K562 (cell line): Measurements from ENCODE around the gene THEM5. TPM values are rescaled to one million over a fixed set of nuclear protein-coding genes. Genes with fewer than 3 reads are reported as not detected.

Experiments used
- ATAC-seq: fragments of 200-7000 bp; cut with Tn5 transposase; 3 replicates; pipeline ENCODE4 v1.9.1; 2020; ENCODE audit warnings: moderate library complexity
- BruUV-seq: library from RNA; stranded (reverse); fragments of 400-500 nt; replicated peaks from 2 replicates; lab custom pipeline; 2021; lab: Mats Ljungman, UMichigan
- CTCF ChIA-PET: fragments of 300-600 bp; formaldehyde crosslinking; extraction: SDS; loops from one replicate; lab custom pipeline; 2021; ENCODE audit warnings: low intra/inter-chr PET ratio; lab: Yijun Ruan, JAX
- POLR2A ChIA-PET: fragments of 300-600, 350-650 bp; sonication (Branson Sonifier 250); formaldehyde crosslinking; extraction: SDS; loops from one replicate; lab custom pipeline; 2021; ENCODE audit warnings: antibody characterized with exemption, inconsistent platforms; lab: Yijun Ruan, JAX
- DNase-seq, 4 experiments: peaks; one replicate each; pipeline versions ENCODE4 v3.0.0 to v3.0.0-alpha.2; 2011 to 2018; ENCODE audit warnings: low spot score in 3 of 4, mixed read lengths in 3 of 4; ENCODE audit errors: extremely low read depth in 1 of 4
- FAIRE-seq: peaks from 2 replicates; lab custom pipeline; 2011; peaks lifted over from hg19 to GRCh38; lab: Jason Lieb, UNC
- H2AFZ ChIP-seq: 2 replicates; pipeline ENCODE4 v1.6.0; 2011; ENCODE audit warnings: low read depth, low read length, control low read depth, inconsistent platforms
- H3K27ac ChIP-seq: fragments of 200-600 bp; 3 replicates; pipeline ENCODE4 v1.8.0; 2011; ENCODE audit warnings: low read depth, mild to moderate bottlenecking, control low read depth, inconsistent platforms, low read length, moderate library complexity, mixed read lengths; ENCODE audit errors: extremely low read depth
- H3K27me3 ChIP-seq, 2 experiments: fragments of 300-600 bp in 1 of 2; 2 replicates in 1 of 2; 3 replicates in 1 of 2; pipeline versions ENCODE4 v1.6.0 to v1.8.0; 2011; ENCODE audit warnings: inconsistent platforms in 2 of 2, low read length in 2 of 2, mild to moderate bottlenecking in 1 of 2, mixed read lengths in 1 of 2, moderate library complexity in 1 of 2; ENCODE audit not compliant: control insufficient read depth in 2 of 2, insufficient read depth in 2 of 2
- H3K36me3 ChIP-seq: fragments of 300-600 bp; 3 replicates; pipeline ENCODE4 v1.8.0; 2011; ENCODE audit warnings: mild to moderate bottlenecking, low read length, inconsistent platforms; ENCODE audit not compliant: control insufficient read depth, insufficient read depth
- H3K4me1 ChIP-seq, 2 experiments: fragments of 200-600 bp in 1 of 2; replicated peaks in 1 of 2; 2 replicates in 1 of 2; 3 replicates in 1 of 2; pipeline versions ENCODE4 v1.5.1 to v1.8.0; 2011; ENCODE audit warnings: inconsistent platforms in 2 of 2, low read length in 2 of 2, mild to moderate bottlenecking in 1 of 2, mixed read lengths in 1 of 2, moderate library complexity in 1 of 2; ENCODE audit not compliant: control insufficient read depth in 2 of 2, insufficient read depth in 2 of 2
- H3K4me2 ChIP-seq: 2 replicates; pipeline ENCODE4 v1.6.1; 2011; ENCODE audit warnings: low read length, control low read depth, inconsistent platforms, mixed read lengths; ENCODE audit not compliant: insufficient read depth
- H3K4me3 ChIP-seq: fragments of 200-600 bp; sonication (generic), shearing (Covaris generic); 2 replicates; pipeline ENCODE4 v1.5.1; 2016; ENCODE audit warnings: control low read depth, inconsistent platforms
- H3K79me2 ChIP-seq: fragments of 200-600 bp; 3 replicates; pipeline ENCODE4 v1.8.0; 2011; ENCODE audit warnings: low read length, inconsistent platforms; ENCODE audit not compliant: control insufficient read depth, insufficient read depth
- H3K9ac ChIP-seq, 2 experiments: 2 replicates each; pipeline versions ENCODE4 v1.6.0 to v1.6.1; 2011; ENCODE audit warnings: low read depth in 2 of 2, low read length in 2 of 2, control low read depth in 1 of 2, inconsistent platforms in 1 of 2, mild to moderate bottlenecking in 1 of 2, mixed read lengths in 1 of 2; ENCODE audit not compliant: insufficient read depth in 1 of 2
- H3K9me1 ChIP-seq: one replicate; pipeline ENCODE4 v1.6.0; 2011; ENCODE audit warnings: inconsistent platforms, mild to moderate bottlenecking, low read length, moderate library complexity; ENCODE audit not compliant: control insufficient read depth, insufficient read depth
- H3K9me3 ChIP-seq: replicated peaks from 2 replicates; pipeline ENCODE4 v1.5.1; 2011; ENCODE audit warnings: low read depth, low read length, inconsistent platforms; ENCODE audit not compliant: control insufficient read depth, insufficient read depth
- H4K20me1 ChIP-seq: replicated peaks from 2 replicates; pipeline ENCODE4 v1.6.1; 2011; ENCODE audit warnings: low read length, inconsistent platforms, mixed read lengths; ENCODE audit not compliant: control insufficient read depth, insufficient read depth
- BMI1 ChIP-seq: fragments of 150-350 bp; IDR thresholded peaks from 2 replicates; pipeline ENCODE4 v1.6.1; 2014; ENCODE audit warnings: low read length
- C11orf30 ChIP-seq: fragments of 450-650 bp; IDR thresholded peaks from 2 replicates; pipeline ENCODE4 v1.6.1; 2016; ENCODE audit warnings: low read depth, mild to moderate bottlenecking
- CHAMP1 ChIP-seq: fragments of 450-650 bp; IDR thresholded peaks from 2 replicates; pipeline ENCODE4 v1.6.1; 2016; ENCODE audit warnings: mild to moderate bottlenecking
- FOXJ2 ChIP-seq: fragments of 200-800 bp; sonication (Bioruptor generic); IDR thresholded peaks from 2 replicates; pipeline ENCODE4 v1.6.1; 2016; ENCODE audit warnings: missing genetic modification characterization, missing compliant biosample characterization
- HDAC2 ChIP-seq: fragments of 450-650 bp; IDR thresholded peaks from 2 replicates; pipeline ENCODE4 v1.6.1; 2016; ENCODE audit warnings: mild to moderate bottlenecking
- MAFG ChIP-seq: fragments of 450-650 bp; conservative IDR thresholded peaks from 2 replicates; pipeline ENCODE4 v1.6.1; 2016; ENCODE audit warnings: missing genetic modification characterization, missing compliant biosample characterization
- SMAD1 ChIP-seq: fragments of 150-350 bp; IDR thresholded peaks from 2 replicates; pipeline ENCODE4 v1.6.1; 2014; ENCODE audit warnings: low read length, low read depth; ENCODE audit not compliant: partially characterized antibody
- SMC3 ChIP-seq: conservative IDR thresholded peaks from 2 replicates; pipeline ENCODE4 v1.6.1; 2011; ENCODE audit warnings: low read depth, low read length, improper control_type of control experiment; ENCODE audit not compliant: insufficient read depth
- TCF15 ChIP-seq: fragments of 250-450 bp; sonication (Bioruptor Pico); IDR thresholded peaks from 2 replicates; pipeline ENCODE4 v1.8.0; 2022; ENCODE audit warnings: moderate library complexity, mild to moderate bottlenecking, inconsistent platforms
- TRIM24 ChIP-seq, 2 experiments: fragments of 450-650 bp; IDR thresholded peaks; 2 replicates each; pipeline ENCODE4 v1.6.1; 2016
- ZEB2 ChIP-seq: fragments of 450-650 bp; IDR thresholded peaks from 2 replicates; pipeline ENCODE4 v1.6.1; 2016
- ZNF316 ChIP-seq: fragments of 450-650 bp; IDR thresholded peaks from 2 replicates; pipeline ENCODE4 v1.6.1; 2016
- ZNF780A ChIP-seq: fragments of 250-450 bp; sonication (Bioruptor Pico); IDR thresholded peaks from 2 replicates; pipeline ENCODE4 v1.5.0; 2021; ENCODE audit warnings: mild to moderate bottlenecking
- WGBS: fragments of 100-300 bp; shearing (Covaris generic); methylation state at CpG from one replicate; pipeline ENCODE4 v1.1.6; 2016; ENCODE audit warnings: low coverage, mixed read lengths; ENCODE audit not compliant: insufficient coverage; ENCODE audit errors: missing lambda C conversion rate; 5-methylcytosine and 5-hydroxymethylcytosine counted together
- in situ Hi-C: fragments of 300-500 bp; cut with MboI; formaldehyde crosslinking; loops from 4 replicates; pipeline ENCODE4 v1.15.0; 2018; ENCODE audit warnings: inconsistent platforms, mixed read lengths
- intact Hi-C: fragments of 100-400 bp; cut with micrococcal nuclease; formaldehyde crosslinking; loops from 2 replicates; pipeline ENCODE4 v1.14.2; 2022
- polyA plus RNA-seq, 8 experiments: library from polyadenylated mRNA; depleted of rRNA in 4 of 8; stranded (reverse) in 5 of 8; unstranded in 3 of 8; fragments of >200 nt; fragmentation: Nextera tagmentation in 2 of 8; fragmentation: Illumina TruSeq in 1 of 8; extraction: Ambion mirVana in 2 of 8; extraction: Trizol in 1 of 8; gene quantifications; 2 replicates each; pipeline versions ENCODE4 v1.2.1 to v1.2.3, GENCODE V29; 2011 to 2014; ENCODE audit warnings: inconsistent platforms in 1 of 8, missing spikeins in 1 of 8
- total RNA-seq, 7 experiments: library from RNA; depleted of rRNA in 6 of 7; stranded (reverse); fragments of >200 nt in 6 of 7; fragmentation: Illumina TruSeq in 2 of 7; extraction: Trizol in 2 of 7; gene quantifications; 2 replicates each; pipeline versions ENCODE4 v1.2.1 to v1.2.3, GENCODE V29; 2011 to 2021; ENCODE audit warnings: low replicate concordance in 1 of 7

Gene THEM5
- total and polyA plus RNA-seq, 9 of the 15 experiments (the other 6 are each of a cell fraction or from before 2014, with no cell fraction given) = not detected

- no peak for DNase-seq
- H3K4me2 ChIP-seq = no peak overlapping the region
- CTCF ChIA-PET = no interaction called here
- FAIRE-seq = no peak
- POLR2A ChIA-PET = interaction anchor here (0.6 kb wide), 1 partner anchor 281 kb away, joined by 3 read pairs; no protein-coding TSS in a partner anchor
- H3K9ac ChIP-seq = no peak overlapping the region
- no peaks in the 10 kb centered on the region for H3K79me2 ChIP-seq
- BruUV-seq = no TSS peak
- no peaks in the 10 kb centered on the region for H3K9me3 ChIP-seq
- TF ChIP-seq FOXJ2 = no peak
- no peak for TF ChIP-seq TCF15 (CRISPR knock-in tag)
- TF ChIP-seq ZEB2 = no peak
- TF ChIP-seq SMC3 = no peak
- no peak for TF ChIP-seq HDAC2
- TF ChIP-seq SMAD1 = no peak
- no peak for TF ChIP-seq TRIM24 (IDR thresholded peaks at IDR 0.05)
- peak; percentile 87 for TF ChIP-seq ZNF316
- no peak for TF ChIP-seq CHAMP1
- TF ChIP-seq ZNF780A (CRISPR knock-in tag) = no peak
- peak; percentile 63 for TF ChIP-seq C11orf30
- TF ChIP-seq MAFG = peak; percentile 29; the same call in 1 of the 2 replicates
- TF ChIP-seq BMI1 = no peak
- in situ Hi-C loops (no loop called here), intact Hi-C loops (no loop called here)
- ATAC-seq = no peak
- H3K9me1 ChIP-seq = peaks cover 3% of the 10 kb centered on the region
- H4K20me1 ChIP-seq = no peaks in the 10 kb centered on the region
- no peak overlapping the region for H3K4me3 ChIP-seq
- no peak overlapping the region for H3K27ac ChIP-seq
- WGBS = 81% methylated on average over 1 of the region's 1 CpG
- H3K36me3 ChIP-seq = peaks cover 40% of the 10 kb centered on the region; the same call in 2 of the 3 replicates
- no peaks in the 10 kb centered on the region for H3K4me1 ChIP-seq
- no peak overlapping the region for H2AFZ ChIP-seq
- H3K27me3 ChIP-seq = no peaks in the 10 kb centered on the region
Measured at GRCh38 chr1:151875419-151876097, 22.0 kb upstream of the THEM5 start.
